Embryonic facial prominence (tissue), 1 donor: ENCODE measurements around the gene LINGO1.

ENCODE experiments used
- DNase-seq: peaks from one replicate; pipeline ENCODE4 v3.0.0-alpha.2; 2016; ENCODE audit errors: extremely low spot score

Gene LINGO1

GRCh38 chr15:77571741-77572140, 61.0 kb downstream of the LINGO1 start:
- DNase-seq: no peak

- DNase-seq: no peak
Observed at GRCh38 chr15:77571181-77571580, 61.5 kb downstream of the LINGO1 start.

- no peak for DNase-seq
Observed at GRCh38 chr15:77569729-77570125, 63.0 kb downstream of the LINGO1 start.

GRCh38 chr15:77568973-77569728, 63.6 kb downstream of the LINGO1 start:
- no peak for DNase-seq

GRCh38 chr15:77568014-77568972, 64.4 kb downstream of the LINGO1 start:
- no peak for DNase-seq

- no peak for DNase-seq
Observed at GRCh38 chr15:77567202-77567601, 65.5 kb downstream of the LINGO1 start.

GRCh38 chr15:77566092-77566491, 66.6 kb downstream of the LINGO1 start:
- DNase-seq: no peak

GRCh38 chr15:77565378-77565915, 67.3 kb downstream of the LINGO1 start:
- DNase-seq: no peak

GRCh38 chr15:77564938-77565337, 67.8 kb downstream of the LINGO1 start:
- no peak for DNase-seq

- no peak for DNase-seq
Observed at GRCh38 chr15:77564341-77564740, 68.4 kb downstream of the LINGO1 start.

- DNase-seq: no peak
Observed at GRCh38 chr15:77563623-77564156, 69.0 kb downstream of the LINGO1 start.
